ENCODE measurements around the gene MDN1. TPM values are rescaled to one million over a fixed set of nuclear protein-coding genes. Genes with fewer than 3 reads are reported as not detected.
"Not testable (repeated sequence)": the region's sequence is repeated elsewhere in the genome, so short reads cannot be mapped to it uniquely, and the experiment has no call there.

Gene MDN1
- total RNA-seq, 4 donors from 2014 or later: 21.3 to 30.4 (median 24.1) TPM

DNA sequence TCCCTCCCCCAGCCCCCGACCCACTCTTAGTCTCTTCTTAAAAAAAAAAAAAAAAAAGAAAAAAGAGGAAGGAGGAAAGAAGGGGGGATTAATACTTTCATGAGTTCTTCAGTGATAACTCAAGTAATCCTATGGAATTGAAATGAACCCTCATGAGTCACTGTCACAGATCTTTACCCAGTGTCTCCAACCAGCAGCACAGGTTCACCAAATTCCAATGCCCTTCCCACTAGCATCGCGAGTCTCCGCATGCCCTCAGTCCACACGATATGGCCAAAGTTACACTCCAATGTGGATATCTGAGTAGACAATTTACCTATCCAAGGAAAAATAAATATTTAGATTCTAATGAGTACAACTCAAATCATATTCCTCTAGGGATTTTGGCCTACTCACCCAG lies 74.5 kb downstream of the MDN1 start:
- H3K36me3 ChIP-seq: peaks cover 0 to 100% of the 10 kb centered on the region in 2 donors
- 93 to 100% methylated on average over 4 to 5 of the region's 5 CpGs for WGBS, 2 donors (ENCODE audit: low coverage in 1 of 2)
- H3K4me1 ChIP-seq: no peaks in the 10 kb centered on the region
- no peak overlapping the region for H3K27ac ChIP-seq
- TF ChIP-seq, protein P1, sequence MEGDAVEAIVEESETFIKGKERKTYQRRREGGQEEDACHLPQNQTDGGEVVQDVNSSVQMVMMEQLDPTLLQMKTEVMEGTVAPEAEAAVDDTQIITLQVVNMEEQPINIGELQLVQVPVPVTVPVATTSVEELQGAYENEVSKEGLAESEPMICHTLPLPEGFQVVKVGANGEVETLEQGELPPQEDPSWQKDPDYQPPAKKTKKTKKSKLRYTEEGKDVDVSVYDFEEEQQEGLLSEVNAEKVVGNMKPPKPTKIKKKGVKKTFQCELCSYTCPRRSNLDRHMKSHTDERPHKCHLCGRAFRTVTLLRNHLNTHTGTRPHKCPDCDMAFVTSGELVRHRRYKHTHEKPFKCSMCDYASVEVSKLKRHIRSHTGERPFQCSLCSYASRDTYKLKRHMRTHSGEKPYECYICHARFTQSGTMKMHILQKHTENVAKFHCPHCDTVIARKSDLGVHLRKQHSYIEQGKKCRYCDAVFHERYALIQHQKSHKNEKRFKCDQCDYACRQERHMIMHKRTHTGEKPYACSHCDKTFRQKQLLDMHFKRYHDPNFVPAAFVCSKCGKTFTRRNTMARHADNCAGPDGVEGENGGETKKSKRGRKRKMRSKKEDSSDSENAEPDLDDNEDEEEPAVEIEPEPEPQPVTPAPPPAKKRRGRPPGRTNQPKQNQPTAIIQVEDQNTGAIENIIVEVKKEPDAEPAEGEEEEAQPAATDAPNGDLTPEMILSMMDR (IDR thresholded peaks at IDR 0.05): no peak
- TF ChIP-seq EP300 (IDR thresholded peaks at IDR 0.05) (no peak), POLR2A (IDR thresholded peaks at IDR 0.05) (no peak), POLR2AphosphoS5 (IDR thresholded peaks at IDR 0.05) (no peak)
- no peaks in the 10 kb centered on the region for H3K27me3 ChIP-seq
- no peak overlapping the region for H3K4me3 ChIP-seq
- H3K9me3 ChIP-seq: no peaks in the 10 kb centered on the region
- no peak for ATAC-seq

DNA sequence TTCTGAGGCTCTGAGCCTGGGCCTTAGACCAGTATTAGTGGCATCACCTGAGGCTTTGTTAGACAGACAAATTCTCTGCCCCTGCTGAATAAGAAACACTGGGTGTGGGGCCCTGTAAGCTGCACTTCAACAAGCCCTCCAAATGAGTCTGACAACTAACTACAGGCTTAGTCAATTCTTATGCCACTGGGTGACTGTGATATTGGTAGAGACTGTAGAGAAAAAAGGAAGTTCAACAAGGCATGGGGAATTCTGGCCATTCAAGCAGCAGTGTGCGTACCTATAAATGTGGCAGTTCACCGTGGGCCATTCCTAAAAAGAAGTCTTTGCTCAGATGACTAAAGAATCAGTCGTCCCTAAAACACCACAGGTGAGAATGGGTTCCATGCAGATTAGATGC lies 82.7 kb downstream of the MDN1 start:
- H3K36me3 ChIP-seq: peaks cover 0 to 87% of the 10 kb centered on the region in 2 donors
- no peak overlapping the region for H3K27ac ChIP-seq
- no peaks in the 10 kb centered on the region for H3K4me1 ChIP-seq
- no peak for TF ChIP-seq POLR2A (IDR thresholded peaks at IDR 0.05)
- TF ChIP-seq, protein P1 (IDR thresholded peaks at IDR 0.05): no peak
- no peaks in the 10 kb centered on the region for H3K9me3 ChIP-seq
- 93 to 100% methylated on average over 3 of the region's 3 CpGs for WGBS, 2 donors (ENCODE audit: low coverage in 1 of 2)
- no peak for ATAC-seq
- H3K27me3 ChIP-seq: no peaks in the 10 kb centered on the region
- no peak overlapping the region for H3K4me3 ChIP-seq

DNA sequence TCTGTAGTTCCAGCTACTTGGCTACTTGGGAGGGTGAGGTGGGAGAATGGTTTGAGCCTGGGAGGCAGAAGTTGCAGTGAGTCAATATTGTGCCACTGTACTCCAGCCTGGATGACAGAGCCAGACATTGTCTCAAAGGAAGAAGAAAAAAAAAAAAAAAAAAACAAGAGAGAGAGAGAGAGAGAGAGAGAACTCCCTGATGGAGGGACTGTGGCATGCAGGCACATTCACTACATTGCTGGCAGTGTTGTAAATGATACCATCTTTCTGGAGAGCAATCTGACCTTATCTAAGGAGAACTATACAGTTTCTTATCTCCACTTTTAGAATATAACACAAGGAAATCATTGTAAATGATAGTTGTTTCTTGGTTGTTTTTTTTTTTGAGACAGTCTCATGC lies 85.1 kb downstream of the MDN1 start:
- H3K36me3 ChIP-seq: peaks cover 0 to 87% of the 10 kb centered on the region in 2 donors
- no peak overlapping the region for H3K4me3 ChIP-seq
- TF ChIP-seq POLR2AphosphoS5 (IDR thresholded peaks at IDR 0.05): no peak
- TF ChIP-seq POLR2A (IDR thresholded peaks at IDR 0.05): no peak
- TF ChIP-seq EP300 (IDR thresholded peaks at IDR 0.05): no peak
- TF ChIP-seq, protein P1 (IDR thresholded peaks at IDR 0.05): no peak
- no peaks in the 10 kb centered on the region for H3K4me1 ChIP-seq
- ATAC-seq: no peak
- H3K27ac ChIP-seq: no peak overlapping the region
- no peaks in the 10 kb centered on the region for H3K27me3 ChIP-seq
- H3K9me3 ChIP-seq: no peaks in the 10 kb centered on the region

DNA sequence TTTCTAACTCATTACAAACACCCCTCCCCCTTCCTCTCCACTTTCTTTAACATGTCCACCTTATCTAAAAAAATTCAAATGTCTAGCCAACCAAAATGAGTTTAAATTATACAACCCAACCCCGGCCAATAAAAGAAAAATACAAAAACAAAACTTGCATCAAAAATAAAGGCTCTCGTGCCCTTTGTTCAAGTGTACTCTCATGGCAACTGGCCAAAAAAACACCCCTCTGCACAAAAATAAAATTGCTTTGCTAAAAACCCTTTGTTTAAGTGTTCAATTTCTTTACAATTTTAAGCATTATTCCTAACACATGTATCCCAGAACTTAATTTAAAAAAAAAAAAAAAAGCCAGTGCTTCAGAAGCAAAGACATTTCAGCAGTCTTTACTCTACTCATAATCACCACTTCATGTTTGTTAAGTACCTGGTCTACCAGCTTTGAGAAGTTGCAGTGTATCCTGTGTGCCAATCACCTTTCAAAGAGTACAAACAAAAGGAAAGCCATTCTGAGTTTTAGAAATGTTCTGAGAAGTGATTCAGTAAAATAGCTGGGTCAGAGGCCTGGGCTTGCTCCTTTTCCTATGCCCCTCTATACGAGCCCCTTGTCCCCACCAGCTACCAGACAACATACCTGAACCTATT lies 87.5 kb downstream of the MDN1 start:
- no peaks in the 10 kb centered on the region for H3K27me3 ChIP-seq
- TF ChIP-seq POLR2AphosphoS5 (IDR thresholded peaks at IDR 0.05) (no peak), POLR2A (IDR thresholded peaks at IDR 0.05) (no peak), EP300 (IDR thresholded peaks at IDR 0.05) (no peak)
- TF ChIP-seq, protein P1 (IDR thresholded peaks at IDR 0.05): no peak
- WGBS, 2 donors (ENCODE audit: low coverage in 1 of 2): 92 to 95% methylated on average over 3 of the region's 3 CpGs
- no peaks in the 10 kb centered on the region for H3K4me1 ChIP-seq
- H3K9me3 ChIP-seq: no peaks in the 10 kb centered on the region
- no peak overlapping the region for H3K27ac ChIP-seq
- no peak for ATAC-seq
- no peak overlapping the region for H3K4me3 ChIP-seq
- H3K36me3 ChIP-seq: peaks cover 0 to 87% of the 10 kb centered on the region in 2 donors

DNA sequence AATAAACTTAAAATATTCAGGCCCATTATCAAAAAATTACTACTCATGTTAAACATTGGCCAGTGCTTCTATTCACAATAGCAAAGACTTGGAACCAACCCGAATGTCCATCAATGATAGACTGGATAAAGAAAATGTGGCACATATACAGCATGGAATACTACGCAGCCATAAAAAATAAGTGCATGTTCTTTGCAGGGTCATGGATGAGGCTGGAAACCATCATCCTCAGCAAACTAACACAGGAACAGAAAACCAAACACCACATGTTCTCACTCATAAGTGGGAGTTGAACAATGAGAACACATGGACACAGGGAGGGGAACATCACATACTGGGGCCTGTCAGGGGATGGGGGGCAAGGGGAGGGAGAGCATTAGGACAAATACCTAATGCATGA lies 88.3 kb downstream of the MDN1 start:
- H3K27me3 ChIP-seq, H3K27ac ChIP-seq, H3K4me1 ChIP-seq, ATAC-seq, H3K4me3 ChIP-seq, H3K9me3 ChIP-seq: not testable (repeated sequence)
- WGBS, 2 donors (ENCODE audit: low coverage in 1 of 2): 94 to 100% methylated on average over 2 of the region's 2 CpGs
- H3K36me3 ChIP-seq: peaks cover 0 to 87% of the 10 kb centered on the region in 2 donors

Data from gastroesophageal sphincter (tissue), 4 donors.